Thymus (tissue), 11 donors: ENCODE results near the gene PLEKHS1. TPM values are rescaled to one million over a fixed set of nuclear protein-coding genes. Genes with fewer than 3 reads are reported as not detected.
"Not testable (repeated sequence)": the region's sequence is repeated elsewhere in the genome, so short reads cannot be mapped to it uniquely, and the experiment has no call there.

Source experiments
- DNase-seq, 9 donors: peaks; one replicate each; pipeline ENCODE4 v3.0.0-alpha.2; 2013; ENCODE audit warnings: low spot score in 9 of 9, low read depth in 6 of 9, missing footprints in 1 of 9
- H3K27ac ChIP-seq, 2 donors: one replicate each; pipeline ENCODE4 v1.5.1; 2013; ENCODE audit warnings: control low read depth in 1 of 2, low read depth in 1 of 2, low read length in 1 of 2, mild to moderate bottlenecking in 1 of 2, moderate library complexity in 1 of 2
- H3K27me3 ChIP-seq, 2 donors: one replicate each; pipeline ENCODE4 v1.5.1; 2013; ENCODE audit warnings: low read length in 1 of 2; ENCODE audit not compliant: control insufficient read depth in 2 of 2, insufficient read depth in 1 of 2
- H3K36me3 ChIP-seq, 2 donors: one replicate each; pipeline ENCODE4 v1.5.1; 2013; ENCODE audit warnings: low read length in 1 of 2, mild to moderate bottlenecking in 1 of 2, moderate library complexity in 1 of 2; ENCODE audit not compliant: control insufficient read depth in 2 of 2, insufficient read depth in 2 of 2
- H3K4me1 ChIP-seq, 2 donors: one replicate each; pipeline ENCODE4 v1.5.1; 2013; ENCODE audit warnings: low read length in 2 of 2; ENCODE audit not compliant: control insufficient read depth in 2 of 2, insufficient read depth in 2 of 2
- H3K4me3 ChIP-seq, 2 donors: one replicate each; pipeline ENCODE4 v1.5.1; 2013; ENCODE audit warnings: low read length in 2 of 2, control low read depth in 1 of 2, mild to moderate bottlenecking in 1 of 2
- H3K9me3 ChIP-seq, 2 donors: one replicate each; pipeline ENCODE4 v1.5.1; 2013; ENCODE audit warnings: low read length in 1 of 2, mild to moderate bottlenecking in 1 of 2; ENCODE audit not compliant: control insufficient read depth in 2 of 2, insufficient read depth in 1 of 2
- WGBS: extraction: QIAGEN DNeasy Blood & Tissue Kit; methylation state at CpG from one replicate; pipeline ENCODE4 v1.1.7; 2013; 5-methylcytosine and 5-hydroxymethylcytosine counted together
- polyA plus RNA-seq: library from polyadenylated mRNA; stranded (reverse); fragments of 200-250 nt; gene quantifications from one replicate; pipeline ENCODE4 v1.2.3, GENCODE V29; 2013
- total RNA-seq: library from RNA; stranded (reverse); fragments of 120-200 nt; gene quantifications from one replicate; pipeline ENCODE4 v1.2.4, GENCODE V29; 2013
- donor health status: healthy.

PLEKHS1 gene
- total and polyA plus RNA-seq, 2 donors: under 0.01 to 0.37 TPM

DNA sequence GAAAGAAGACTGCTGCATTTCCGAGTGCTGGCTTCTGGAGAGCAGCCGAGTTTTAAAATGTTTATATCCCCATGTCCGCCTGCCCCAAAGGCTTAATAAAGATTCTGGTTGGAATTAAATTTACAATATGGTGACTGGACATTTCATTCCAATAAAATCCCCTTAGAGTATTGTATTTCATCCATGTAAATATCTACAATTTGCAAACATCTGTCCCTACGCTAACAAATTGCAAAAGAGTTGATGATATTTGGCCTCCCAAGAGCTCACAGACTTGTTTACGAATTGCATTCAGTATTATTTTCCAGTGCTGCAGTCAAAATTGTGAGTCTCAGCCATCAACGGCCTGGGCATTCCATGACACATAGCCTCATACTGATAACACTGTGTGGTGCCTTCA, 50.1 kb downstream of the PLEKHS1 start:
- no peaks in the 10 kb centered on the region for H3K27me3 ChIP-seq
- no peak overlapping the region for H3K27ac ChIP-seq
- 98% methylated on average over 6 of the region's 6 CpGs for WGBS
- no peaks in the 10 kb centered on the region for H3K9me3 ChIP-seq
- H3K4me1 ChIP-seq: no peaks in the 10 kb centered on the region
- H3K4me3 ChIP-seq: no peak overlapping the region
- no peak for DNase-seq
- no peaks in the 10 kb centered on the region for H3K36me3 ChIP-seq

DNA sequence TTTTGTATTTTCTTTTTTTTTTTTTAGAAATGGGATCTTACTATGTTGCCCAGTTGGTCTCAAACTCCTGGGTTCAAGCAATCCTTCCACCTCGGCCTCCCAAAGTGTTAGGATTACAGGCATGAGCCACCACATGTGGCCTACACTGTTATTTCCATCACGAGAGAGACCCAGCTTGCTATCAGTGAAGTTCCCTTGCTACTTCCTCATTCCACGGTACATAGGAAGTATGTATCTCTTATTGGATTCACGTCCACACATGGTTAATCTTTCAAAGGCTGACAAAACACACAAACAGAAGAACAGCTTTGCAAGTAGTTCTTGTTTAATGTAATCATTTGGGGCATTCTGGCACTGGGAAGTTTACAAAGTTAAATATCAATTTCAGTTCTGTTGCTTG, 51.5 kb downstream of the PLEKHS1 start:
- Histone ChIP-seq H3K4me1 (no peaks in the 10 kb centered on the region), H3K27me3 (no peaks in the 10 kb centered on the region), H3K36me3 (no peaks in the 10 kb centered on the region), H3K4me3 (no peak overlapping the region), H3K27ac (no peak overlapping the region), H3K9me3 (no peaks in the 10 kb centered on the region)
- WGBS: 43% methylated on average over 4 of the region's 4 CpGs
- no peak for DNase-seq

DNA sequence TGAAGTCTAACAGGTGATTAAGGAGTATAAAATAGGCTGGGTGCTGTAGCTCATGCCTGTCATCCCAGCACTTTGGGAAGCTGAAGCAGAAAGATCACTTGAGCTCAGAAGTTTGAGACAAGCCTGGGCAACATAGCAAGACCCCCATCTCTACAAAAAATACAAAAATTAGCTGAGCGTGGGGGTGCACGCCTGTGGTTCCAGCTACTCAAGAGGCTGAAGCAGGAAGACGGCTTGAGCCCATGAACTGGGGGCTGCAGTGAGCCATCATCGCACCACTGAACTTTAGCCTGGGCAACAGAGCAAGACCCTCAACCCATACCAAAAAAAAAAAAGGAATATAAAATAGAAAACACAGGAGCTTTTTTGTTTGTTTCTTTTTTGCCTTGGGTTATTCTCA, 55.0 kb downstream of the PLEKHS1 start:
- WGBS: 99% methylated on average over 4 of the region's 4 CpGs
- H3K27me3 ChIP-seq: no peaks in the 10 kb centered on the region
- no peak for DNase-seq
- no peak overlapping the region for H3K27ac ChIP-seq
- H3K4me3 ChIP-seq: no peak overlapping the region
- no peaks in the 10 kb centered on the region for H3K36me3 ChIP-seq
- no peaks in the 10 kb centered on the region for H3K4me1 ChIP-seq
- no peaks in the 10 kb centered on the region for H3K9me3 ChIP-seq

DNA sequence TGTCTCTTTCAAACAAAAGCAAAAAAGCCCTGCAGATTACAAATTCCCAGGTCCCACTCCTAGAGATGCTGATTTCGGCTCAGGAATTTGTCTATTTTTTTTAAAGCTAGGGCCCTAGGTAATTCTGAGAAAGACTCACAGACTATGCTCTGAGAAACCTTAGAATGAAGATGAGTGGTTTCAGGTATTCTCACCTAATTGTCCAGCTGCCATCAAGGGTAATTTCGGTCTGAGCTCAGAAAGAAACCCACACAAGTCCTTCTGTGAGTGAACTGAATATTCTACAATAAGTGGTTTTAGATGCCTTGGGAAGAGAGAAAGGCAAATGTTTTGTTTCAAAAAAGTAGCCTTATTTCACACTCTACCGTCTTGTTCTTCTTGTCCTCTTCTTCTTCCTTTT, 56.7 kb downstream of the PLEKHS1 start:
- H3K36me3 ChIP-seq: no peaks in the 10 kb centered on the region
- WGBS: 93% methylated on average over 3 of the region's 3 CpGs
- H3K9me3 ChIP-seq: no peaks in the 10 kb centered on the region
- no peaks in the 10 kb centered on the region for H3K4me1 ChIP-seq
- H3K27ac ChIP-seq: no peak overlapping the region
- H3K4me3 ChIP-seq: no peak overlapping the region
- no peak for DNase-seq
- no peaks in the 10 kb centered on the region for H3K27me3 ChIP-seq

DNA sequence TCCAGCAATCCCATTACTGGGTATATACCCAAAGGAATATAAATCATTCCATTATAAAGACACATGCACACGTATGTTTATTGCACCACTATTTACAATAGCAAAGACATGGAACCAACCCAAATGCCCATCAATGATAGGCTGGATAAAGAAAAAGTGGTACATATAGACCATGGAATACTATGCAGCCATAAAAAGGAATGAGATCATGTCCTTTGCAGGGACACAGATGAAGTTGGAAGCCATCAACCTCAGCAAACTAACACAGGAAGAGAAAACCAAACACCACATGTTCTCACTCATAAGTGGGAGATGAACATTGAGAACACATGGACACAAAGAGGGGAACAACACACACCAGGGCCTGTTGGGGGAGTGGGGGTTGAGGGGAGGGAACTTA, 63.2 kb downstream of the PLEKHS1 start:
- H3K4me1 ChIP-seq, H3K9me3 ChIP-seq, H3K4me3 ChIP-seq, H3K36me3 ChIP-seq, DNase-seq, H3K27ac ChIP-seq, H3K27me3 ChIP-seq: not testable (repeated sequence)
- 100% methylated on average over 1 of the region's 1 CpG for WGBS

DNA sequence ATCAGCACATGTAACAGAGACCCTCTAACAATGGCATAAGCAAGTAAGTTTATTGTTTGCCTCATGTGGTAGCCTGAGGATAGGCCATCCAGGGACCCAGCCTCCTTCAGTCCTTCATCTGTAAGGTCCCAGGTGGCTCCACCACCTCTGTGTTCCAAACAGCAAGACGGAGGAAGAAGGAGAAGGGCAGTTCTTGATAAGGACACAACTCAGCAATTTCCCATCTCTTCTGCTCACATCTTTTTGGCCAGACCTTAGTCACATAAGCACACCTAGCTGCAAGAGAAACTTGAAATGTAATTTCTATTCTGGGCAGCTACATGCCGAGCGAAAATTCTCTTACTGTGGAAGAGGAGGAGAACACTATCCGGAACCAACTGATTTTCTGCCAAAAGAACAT, 68.5 kb downstream of the PLEKHS1 start:
- H3K9me3 ChIP-seq: no peaks in the 10 kb centered on the region
- WGBS: 92% methylated on average over 4 of the region's 4 CpGs
- H3K27ac ChIP-seq: no peak overlapping the region
- H3K36me3 ChIP-seq: no peaks in the 10 kb centered on the region
- H3K4me3 ChIP-seq: no peak overlapping the region
- no peaks in the 10 kb centered on the region for H3K27me3 ChIP-seq
- H3K4me1 ChIP-seq: no peaks in the 10 kb centered on the region
- no peak for DNase-seq

DNA sequence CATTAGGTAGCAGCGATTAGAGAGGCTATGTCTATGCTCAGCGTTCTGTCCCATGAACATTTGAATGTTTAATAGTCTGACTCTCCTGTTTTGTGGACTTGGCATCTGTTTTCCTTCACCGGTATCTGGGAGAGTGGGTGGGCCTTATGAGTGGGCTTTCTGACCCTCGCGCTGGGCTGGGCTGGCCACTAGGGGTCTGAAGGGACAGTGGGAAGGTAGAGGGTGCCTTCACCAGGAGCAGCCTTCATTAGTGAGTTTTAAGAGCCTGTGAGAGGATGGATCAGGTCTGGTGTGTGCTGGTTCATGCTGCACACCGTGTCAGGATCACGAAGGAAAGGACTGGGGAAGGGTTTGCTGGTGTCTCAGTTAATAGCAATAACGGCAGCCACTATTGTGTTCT, 69.0 kb downstream of the PLEKHS1 start:
- Histone ChIP-seq H3K36me3 (no peaks in the 10 kb centered on the region), H3K4me3 (no peak overlapping the region), H3K27me3 (no peaks in the 10 kb centered on the region), H3K9me3 (no peaks in the 10 kb centered on the region), H3K4me1 (no peaks in the 10 kb centered on the region), H3K27ac (no peak overlapping the region)
- WGBS: 88% methylated on average over 8 of the region's 8 CpGs
- DNase-seq: no peak

DNA sequence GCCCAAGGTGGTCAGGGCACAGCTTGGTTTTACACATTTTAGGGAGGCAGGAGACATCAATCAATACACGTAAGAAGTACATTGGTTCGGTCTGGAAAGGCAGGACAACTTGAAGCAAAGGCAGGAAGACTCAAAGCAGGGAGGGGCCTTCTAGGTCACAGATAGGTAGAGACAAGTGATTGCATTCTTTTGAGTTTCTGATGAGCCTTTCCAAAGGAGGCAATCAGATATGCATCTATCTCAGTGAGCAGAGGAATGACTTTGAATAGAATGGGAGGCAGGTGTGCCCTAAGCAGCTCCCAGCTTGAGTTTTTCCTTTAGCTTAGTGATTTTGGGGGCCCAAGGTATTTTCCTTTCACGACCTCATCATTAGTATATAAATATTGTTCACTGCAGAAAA, 69.8 kb downstream of the PLEKHS1 start:
- not testable (repeated sequence) for H3K4me3 ChIP-seq, H3K4me1 ChIP-seq, H3K9me3 ChIP-seq, H3K27me3 ChIP-seq, H3K36me3 ChIP-seq, H3K27ac ChIP-seq, DNase-seq
- whole genome bisulfite sequencing: 96% methylated on average over 3 of the region's 3 CpGs

DNA sequence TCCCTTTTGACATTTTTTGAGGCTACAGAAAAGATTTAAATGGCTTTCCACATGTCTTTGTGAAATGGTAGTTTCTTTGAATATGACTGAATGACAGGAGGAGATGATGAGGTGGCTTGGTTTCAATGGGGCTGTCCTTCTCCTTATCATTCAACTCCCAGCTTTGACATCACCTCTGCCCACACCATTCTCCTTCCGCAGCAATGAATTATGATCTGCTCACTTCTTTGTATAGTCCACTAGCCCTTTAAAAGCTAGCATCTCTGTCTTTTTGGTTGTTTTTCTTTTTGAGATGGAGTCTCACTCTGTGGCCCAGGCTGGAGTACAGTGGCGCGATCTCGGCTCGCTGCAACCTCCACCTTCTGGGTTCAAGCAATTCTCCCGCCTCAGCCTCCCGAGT, 70.7 kb downstream of the PLEKHS1 start:
- WGBS: 97% methylated on average over 7 of the region's 7 CpGs
- Histone ChIP-seq H3K4me3 (no peak overlapping the region), H3K27me3 (no peaks in the 10 kb centered on the region), H3K27ac (no peak overlapping the region), H3K4me1 (no peaks in the 10 kb centered on the region), H3K36me3 (no peaks in the 10 kb centered on the region), H3K9me3 (no peaks in the 10 kb centered on the region)
- DNase-seq: no peak

DNA sequence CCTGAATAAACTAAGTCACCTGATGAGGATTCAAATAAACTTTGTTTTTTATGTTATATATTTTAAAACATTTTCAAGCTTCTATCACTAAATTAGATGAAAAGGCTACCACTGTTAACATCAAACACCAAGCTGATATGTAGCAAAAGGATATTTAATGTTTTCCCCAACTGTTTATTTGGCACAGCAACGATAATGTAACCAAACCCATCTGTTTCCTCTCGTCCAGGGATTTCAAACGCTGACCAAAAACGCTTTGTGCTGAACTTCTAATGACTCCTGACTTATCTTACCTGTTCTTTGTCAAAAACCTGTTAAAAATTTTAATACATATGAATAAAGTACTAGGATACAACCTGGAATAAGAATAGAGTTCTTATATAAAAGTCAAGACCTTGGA, 71.9 kb downstream of the PLEKHS1 start:
- no peak for DNase-seq
- H3K4me1 ChIP-seq: no peaks in the 10 kb centered on the region
- H3K9me3 ChIP-seq: no peaks in the 10 kb centered on the region
- H3K36me3 ChIP-seq: no peaks in the 10 kb centered on the region
- H3K27ac ChIP-seq: no peak overlapping the region
- 85% methylated on average over 4 of the region's 4 CpGs for WGBS
- no peaks in the 10 kb centered on the region for H3K27me3 ChIP-seq
- no peak overlapping the region for H3K4me3 ChIP-seq
